HG03432 (cell line): ENCODE results near the gene ADRA2C.
"Not testable (repeated sequence)": the region's sequence is repeated elsewhere in the genome, so short reads cannot be mapped to it uniquely, and the experiment has no call there.

ENCODE experiments used
- ATAC-seq: cut with Tn5 transposase; IDR thresholded peaks from one replicate; pipeline ENCODE4 v1.9.1; 2021; ENCODE audit warnings: mild to moderate bottlenecking, moderate library complexity; ENCODE audit not compliant: unreplicated experiment

The ADRA2C gene

DNA sequence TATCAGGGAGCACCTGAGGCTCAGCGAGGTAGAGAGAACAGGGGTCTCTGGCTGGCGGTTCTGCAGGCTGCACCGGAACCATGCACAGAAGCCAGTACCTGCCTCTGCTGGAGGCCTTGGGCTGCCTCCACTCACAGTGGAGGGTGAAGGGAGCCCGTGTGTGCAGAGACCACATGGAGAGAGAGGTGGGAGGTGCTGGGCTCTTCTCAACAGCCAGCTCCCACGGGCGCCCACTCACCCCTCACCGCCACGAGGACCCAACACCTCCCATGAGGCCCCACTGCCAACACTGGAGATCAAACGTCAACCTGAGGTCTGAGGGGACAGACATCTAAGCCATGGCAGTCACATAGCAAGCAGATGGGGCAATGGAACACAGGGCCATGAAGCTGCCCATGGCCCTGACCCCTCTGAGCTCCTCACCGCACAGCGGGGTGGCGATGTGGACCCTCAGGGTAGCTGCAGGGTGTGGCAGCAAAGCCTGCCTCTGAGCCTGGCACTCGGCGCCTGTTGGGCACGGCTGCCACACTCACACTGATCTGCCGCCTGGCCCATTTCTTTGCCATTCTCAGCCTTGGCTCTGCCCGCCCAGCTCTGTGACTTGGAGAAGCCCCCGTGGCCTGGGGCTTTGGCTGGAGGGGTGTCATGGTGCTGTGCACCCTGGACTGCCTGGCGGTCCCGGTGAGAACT is 44.8 kb downstream of the ADRA2C start:
- ATAC-seq = no peak

DNA sequence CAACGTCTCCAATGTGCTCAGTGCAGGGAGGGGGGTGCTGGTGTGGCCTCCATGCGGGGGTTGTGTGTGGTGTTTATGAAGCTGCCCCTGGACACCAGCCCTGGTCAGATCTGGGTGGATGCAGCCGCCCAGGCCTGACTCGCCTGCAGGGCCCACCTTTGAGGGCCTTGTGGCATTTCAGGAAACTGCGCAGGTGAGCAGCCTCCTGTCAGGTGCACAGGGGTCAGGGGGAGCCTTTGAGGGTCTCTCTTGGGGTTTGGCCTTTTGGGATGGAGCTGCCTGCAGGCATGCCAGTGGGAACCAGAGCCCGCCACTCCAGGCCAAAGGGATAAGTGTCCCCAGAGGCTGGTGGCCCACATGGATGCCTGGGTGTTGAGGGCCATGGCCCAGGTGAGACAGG is 45.4 kb downstream of the ADRA2C start:
- ATAC-seq = no peak

DNA sequence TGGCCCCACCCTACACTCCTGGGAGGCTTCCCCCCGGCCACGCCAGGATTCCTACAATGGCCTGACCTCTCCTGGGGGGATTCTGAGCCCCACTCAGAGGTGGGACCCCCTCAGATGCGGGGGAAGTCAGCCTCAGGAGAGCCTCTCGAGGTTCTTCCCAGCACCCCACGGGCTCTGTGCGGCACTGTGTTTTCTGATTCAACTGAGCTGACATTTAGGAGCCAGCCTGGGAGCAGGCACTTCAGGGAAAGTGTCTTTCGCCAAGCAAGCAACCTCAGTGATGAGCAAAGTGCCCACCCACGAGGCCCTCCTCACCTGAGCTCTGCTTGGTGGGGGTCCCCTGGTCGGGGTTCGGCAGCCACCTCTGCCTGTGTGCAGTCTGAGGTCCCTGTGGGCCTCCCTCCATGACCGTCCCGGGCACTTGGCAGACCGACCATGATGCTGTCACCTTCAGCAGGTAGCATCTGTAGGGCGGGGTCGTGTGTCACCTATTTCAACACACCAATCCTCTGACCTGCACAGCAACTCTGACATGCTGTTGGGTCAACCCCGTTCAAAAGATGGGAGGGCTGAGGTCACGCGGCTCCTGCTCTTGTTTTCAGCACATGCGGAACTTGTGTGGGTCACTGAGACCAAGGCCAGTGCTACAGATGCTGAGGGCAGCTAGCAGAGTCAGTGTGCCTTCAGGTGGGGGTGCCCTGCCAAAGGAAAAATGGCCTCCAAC is 46.2 kb downstream of the ADRA2C start:
- ATAC-seq = no peak

DNA sequence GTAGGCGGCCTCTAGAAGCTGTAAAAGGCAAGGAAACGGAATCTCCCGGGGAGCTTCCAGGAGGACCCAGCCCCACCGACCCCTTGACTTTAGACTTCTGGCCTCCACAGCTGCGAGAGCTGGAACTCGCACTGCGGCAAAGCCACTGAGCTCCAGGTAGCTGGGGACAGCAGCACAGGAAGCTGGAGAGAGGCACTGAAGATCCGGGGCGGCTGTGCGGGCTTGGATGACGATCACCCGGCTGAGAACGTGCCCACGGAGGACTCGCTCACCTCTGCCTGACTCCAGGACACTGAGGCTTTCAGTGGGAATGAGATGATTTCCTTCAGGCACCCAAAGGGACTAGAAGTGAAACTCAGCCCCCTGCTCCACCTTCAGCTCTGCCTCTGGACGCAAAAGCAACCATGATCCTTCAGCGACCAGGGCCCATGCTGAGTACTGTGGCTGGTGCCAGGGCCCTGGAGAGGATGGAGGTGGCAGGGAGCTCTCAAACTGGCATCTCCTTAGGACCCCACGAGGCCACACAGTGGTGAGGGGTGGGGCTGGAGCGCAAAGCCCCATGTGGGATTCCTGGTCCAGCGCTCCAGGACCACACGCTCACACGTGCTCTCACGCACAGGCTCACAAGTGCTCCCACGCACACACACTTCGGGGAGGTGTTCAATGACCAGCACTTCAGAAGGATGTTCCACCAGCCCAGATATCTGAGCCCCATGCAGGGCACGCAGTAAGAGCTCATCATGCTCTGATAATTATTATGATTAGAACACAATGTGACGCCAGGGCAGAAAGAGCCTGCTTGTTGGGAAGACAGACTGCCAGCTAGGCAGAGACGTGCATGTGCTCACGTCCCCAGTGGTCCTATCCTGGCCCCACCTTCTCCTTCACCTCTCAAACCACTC is 47.2 kb downstream of the ADRA2C start:
- ATAC-seq = no peak

DNA sequence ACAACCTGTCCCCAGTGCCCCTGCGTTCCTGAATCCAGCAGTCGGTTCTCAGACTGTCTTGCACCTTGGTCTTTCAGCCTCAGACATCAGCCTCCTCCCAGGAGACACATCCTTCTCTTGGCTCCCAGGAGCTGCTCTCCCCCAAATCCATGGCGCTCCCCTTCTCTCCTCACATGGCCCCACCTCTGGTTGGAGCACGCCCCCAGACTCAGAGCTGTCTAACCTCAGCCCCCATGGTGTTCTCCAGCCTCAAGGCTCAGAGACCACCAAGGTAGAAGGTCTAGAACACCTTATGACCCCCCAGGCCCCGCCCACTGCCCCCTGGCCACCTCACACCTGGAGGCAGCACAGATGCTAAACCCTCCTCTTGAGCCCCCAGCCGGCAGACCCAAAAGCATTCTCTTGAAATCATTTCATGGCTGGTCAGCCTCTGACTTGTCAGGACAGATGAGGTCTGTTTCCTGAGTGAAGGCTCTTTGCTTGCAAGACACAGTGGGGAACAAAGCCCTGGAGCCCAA is 47.9 kb downstream of the ADRA2C start:
- no peak for ATAC-seq

DNA sequence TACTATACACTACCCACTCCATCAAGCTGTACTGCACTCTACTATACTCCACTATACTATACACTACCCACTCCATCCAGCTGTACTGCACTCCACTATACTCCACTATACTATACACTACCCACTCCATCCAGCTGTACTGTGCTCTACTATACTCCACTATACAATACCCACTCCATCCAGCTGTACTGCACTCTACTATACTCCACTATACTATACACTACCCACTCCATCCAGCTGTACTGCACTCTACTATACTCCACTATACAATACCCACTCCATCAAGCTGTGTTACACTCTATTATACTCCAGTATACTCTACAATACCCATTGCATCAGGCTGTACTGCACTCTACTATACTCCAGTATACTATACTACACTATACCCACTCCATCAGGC is 48.7 kb downstream of the ADRA2C start:
- ATAC-seq = not testable (repeated sequence)

DNA sequence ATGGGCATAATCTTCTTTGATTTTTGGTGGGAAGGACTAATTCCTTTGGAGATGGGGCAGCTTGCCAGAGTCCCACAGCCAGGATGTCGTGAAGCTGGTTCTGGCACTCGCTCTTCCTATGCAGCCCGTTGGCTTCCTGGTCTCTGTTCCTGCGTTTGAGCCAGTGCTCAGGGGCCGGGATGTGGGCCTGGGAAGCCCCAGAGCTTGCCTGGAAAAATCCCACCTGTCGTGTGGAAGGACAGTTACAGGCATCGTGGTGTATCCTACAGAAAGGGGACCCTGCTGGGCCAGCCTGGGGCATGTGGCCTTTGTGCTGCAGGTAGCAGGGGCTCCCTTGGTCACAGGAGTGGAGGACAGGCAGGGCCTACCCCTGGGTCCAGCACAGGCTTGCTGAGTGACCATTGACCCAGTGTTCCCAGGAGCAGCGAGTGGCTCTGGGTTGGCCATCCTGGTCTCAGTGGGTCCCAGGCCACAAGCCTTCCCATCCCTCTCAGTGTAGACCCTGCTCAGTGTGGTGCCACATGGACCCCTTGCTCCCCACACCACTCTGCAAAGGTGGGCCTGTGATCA is 50.2 kb downstream of the ADRA2C start:
- ATAC-seq = no peak

DNA sequence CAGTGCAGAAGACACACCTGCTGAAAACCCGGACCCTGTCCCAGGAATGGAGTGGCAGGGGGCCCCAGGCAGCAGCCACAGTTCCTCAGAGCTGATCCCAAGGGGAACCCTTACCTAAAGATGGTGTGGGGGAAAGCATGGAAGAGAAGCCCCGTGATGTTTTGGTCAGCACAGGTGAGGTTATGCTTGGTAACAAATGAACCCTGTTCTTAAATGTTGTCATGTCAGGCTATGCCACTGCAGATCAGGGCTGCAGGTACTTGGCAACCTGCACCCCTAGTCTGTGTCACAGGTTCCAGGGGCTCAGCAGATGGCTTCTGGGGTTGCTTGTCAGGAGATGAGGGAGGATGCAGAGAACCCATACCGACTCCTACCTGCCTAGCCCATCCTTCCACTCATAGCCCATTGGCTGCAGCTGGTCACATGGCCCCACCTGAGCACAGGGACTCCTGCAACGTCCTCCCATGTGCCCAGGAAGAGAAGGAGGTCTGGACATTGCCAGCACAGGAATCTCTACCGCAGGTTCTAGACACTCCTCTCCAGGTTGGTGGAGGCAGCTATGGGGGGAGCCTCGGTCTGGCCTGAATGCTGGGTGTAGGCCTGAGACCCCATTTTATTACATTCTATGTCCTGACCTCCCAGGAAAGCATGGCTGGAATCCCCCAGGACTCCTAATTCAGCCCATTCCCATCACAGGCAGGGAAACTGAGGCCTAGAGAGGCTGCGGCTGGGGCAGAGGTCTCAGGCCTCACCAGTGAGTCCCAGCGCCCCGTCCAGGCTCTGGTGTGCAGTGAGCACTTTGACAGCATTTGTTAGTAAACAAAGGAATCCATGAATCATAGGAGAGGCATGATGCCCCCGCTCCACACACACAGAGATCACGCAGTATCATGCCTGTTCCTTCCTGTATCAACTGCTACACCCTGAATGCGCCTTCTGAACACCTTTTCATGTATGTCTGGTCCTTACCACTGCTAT is 51.1 kb downstream of the ADRA2C start:
- no peak for ATAC-seq
